A673 (cell line): ENCODE measurements around the gene FAM124A. TPM values are rescaled to one million over a fixed set of nuclear protein-coding genes. Genes with fewer than 3 reads are reported as not detected.

Source experiments
- BruUV-seq: library from RNA; stranded (reverse); fragments of 400-500 nt; replicated peaks from 2 replicates; lab custom pipeline; 2021; lab: Mats Ljungman, UMichigan
- CTCF ChIA-PET: fragments of 300-600 bp; sonication (Branson Sonifier 250); formaldehyde crosslinking; loops from one replicate; lab custom pipeline; 2022; ENCODE audit warnings: antibody characterized with exemption; lab: Charles Lee
- POLR2A ChIA-PET: fragments of 300-600 bp; sonication (Branson Sonifier 250); formaldehyde crosslinking; loops from one replicate; lab custom pipeline; 2022; ENCODE audit warnings: antibody characterized with exemption; ENCODE audit not compliant: low non-redundant PET; lab: Charles Lee
- DNase-seq: peaks from one replicate; pipeline ENCODE4 v3.0.0-alpha.2; 2015; ENCODE audit warnings: low spot score
- H3K27ac ChIP-seq: fragments of 200-600 bp; sonication (generic); 2 replicates; pipeline ENCODE4 v1.5.1; 2016; ENCODE audit warnings: mixed run types, low read depth, mild to moderate bottlenecking, mixed read lengths, antibody characterized with exemption, low read length; ENCODE audit not compliant: poor library complexity, severe bottlenecking
- H3K27me3 ChIP-seq: fragments of 200-600 bp; sonication (generic); replicated peaks from 2 replicates; pipeline ENCODE4 v1.6.1; 2017; ENCODE audit warnings: mixed run types, low read depth, mild to moderate bottlenecking, mixed read lengths, antibody characterized with exemption, low read length; ENCODE audit not compliant: insufficient read depth, poor library complexity
- H3K36me3 ChIP-seq: fragments of 200-600 bp; sonication (generic); 2 replicates; pipeline ENCODE4 v1.6.1; 2016; ENCODE audit warnings: mixed run types, mild to moderate bottlenecking, mixed read lengths, antibody characterized with exemption, low read length; ENCODE audit not compliant: insufficient read depth, poor library complexity, severe bottlenecking
- H3K4me1 ChIP-seq: fragments of 200-600 bp; sonication (generic); 2 replicates; pipeline ENCODE4 v1.6.1; 2017; ENCODE audit warnings: mixed run types, mild to moderate bottlenecking, mixed read lengths, antibody characterized with exemption, low read length; ENCODE audit not compliant: insufficient read depth, poor library complexity, severe bottlenecking
- H3K4me3 ChIP-seq: fragments of 200-600 bp; sonication (generic); 2 replicates; pipeline ENCODE4 v1.5.1; 2016; ENCODE audit warnings: low read depth, mixed run types, mild to moderate bottlenecking, mixed read lengths, low read length; ENCODE audit not compliant: poor library complexity, severe bottlenecking
- H3K9me3 ChIP-seq: fragments of 200-600 bp; sonication (generic); 2 replicates; pipeline ENCODE4 v1.6.1; 2016; ENCODE audit warnings: mixed run types, low read depth, mild to moderate bottlenecking, mixed read lengths, antibody characterized with exemption, low read length; ENCODE audit not compliant: poor library complexity, severe bottlenecking
- EZH2 ChIP-seq: fragments of 200-600 bp; sonication (generic); IDR thresholded peaks from 2 replicates; pipeline ENCODE4 v1.6.1; 2017; ENCODE audit warnings: borderline replicate concordance, low read depth, mild to moderate bottlenecking, mixed read lengths, antibody characterized with exemption, low read length; ENCODE audit not compliant: poor library complexity, severe bottlenecking
- intact Hi-C: fragments of 100-400 bp; cut with micrococcal nuclease; formaldehyde crosslinking; loops from one replicate; pipeline ENCODE4 v1.10.0; 2022; ENCODE audit not compliant: unreplicated experiment
- total RNA-seq: library from RNA; stranded (reverse); gene quantifications from 2 replicates; pipeline ENCODE4 v1.2.3, GENCODE V29; 2021
- TF ChIP-seq, protein P1 (sequence below): fragments of 300-800, 200-600 bp; sonication (generic); conservative IDR thresholded peaks from 2 replicates; pipeline ENCODE4 v1.5.1; 2017; ENCODE audit warnings: low read depth, mild to moderate bottlenecking, antibody characterized with exemption, low read length, moderate library complexity, mixed read lengths

Gene FAM124A
- total RNA-seq, 1 experiment from 2014 or later: 2.1 TPM

- Histone ChIP-seq H3K36me3 (no peaks in the 10 kb centered on the region), H3K27ac (no peak overlapping the region), H3K4me3 (no peak overlapping the region), H3K9me3 (no peaks in the 10 kb centered on the region), H3K4me1 (peaks cover 22% of the 10 kb centered on the region), H3K27me3 (no peaks in the 10 kb centered on the region)
- no peak for DNase-seq
- POLR2A ChIA-PET: no interaction called here
- TF ChIP-seq, protein P1, sequence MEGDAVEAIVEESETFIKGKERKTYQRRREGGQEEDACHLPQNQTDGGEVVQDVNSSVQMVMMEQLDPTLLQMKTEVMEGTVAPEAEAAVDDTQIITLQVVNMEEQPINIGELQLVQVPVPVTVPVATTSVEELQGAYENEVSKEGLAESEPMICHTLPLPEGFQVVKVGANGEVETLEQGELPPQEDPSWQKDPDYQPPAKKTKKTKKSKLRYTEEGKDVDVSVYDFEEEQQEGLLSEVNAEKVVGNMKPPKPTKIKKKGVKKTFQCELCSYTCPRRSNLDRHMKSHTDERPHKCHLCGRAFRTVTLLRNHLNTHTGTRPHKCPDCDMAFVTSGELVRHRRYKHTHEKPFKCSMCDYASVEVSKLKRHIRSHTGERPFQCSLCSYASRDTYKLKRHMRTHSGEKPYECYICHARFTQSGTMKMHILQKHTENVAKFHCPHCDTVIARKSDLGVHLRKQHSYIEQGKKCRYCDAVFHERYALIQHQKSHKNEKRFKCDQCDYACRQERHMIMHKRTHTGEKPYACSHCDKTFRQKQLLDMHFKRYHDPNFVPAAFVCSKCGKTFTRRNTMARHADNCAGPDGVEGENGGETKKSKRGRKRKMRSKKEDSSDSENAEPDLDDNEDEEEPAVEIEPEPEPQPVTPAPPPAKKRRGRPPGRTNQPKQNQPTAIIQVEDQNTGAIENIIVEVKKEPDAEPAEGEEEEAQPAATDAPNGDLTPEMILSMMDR: no peak
- TF ChIP-seq EZH2: no peak
- intact Hi-C loops: no loop called here
- CTCF ChIA-PET: no interaction called here
- no TSS peak for BruUV-seq
These were observed 95.1 kb downstream of the FAM124A start for GRCh38 chr13:51317262-51317661.

DNA sequence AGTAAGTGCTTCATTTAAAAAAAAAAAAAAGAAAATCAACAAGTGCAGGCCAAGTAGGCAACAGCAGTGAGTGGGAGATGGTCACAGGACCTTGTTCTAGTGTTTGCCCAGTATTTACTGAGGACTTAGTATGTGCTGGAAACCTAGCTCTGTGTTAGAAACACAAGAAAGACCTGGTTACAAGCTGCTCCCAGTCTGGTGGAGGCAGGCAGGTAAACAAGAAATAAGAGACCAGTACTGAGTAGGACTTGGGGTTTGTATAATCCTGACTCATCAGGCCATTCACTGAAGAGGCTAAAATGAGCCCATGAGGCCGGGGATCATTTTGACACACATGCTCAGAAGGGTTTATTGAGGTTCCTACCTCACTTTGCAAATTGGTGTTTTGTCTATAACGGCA is 95.8 kb downstream of the FAM124A start:
- no TSS peak for BruUV-seq
- Histone ChIP-seq H3K4me3 (no peak overlapping the region), H3K4me1 (peaks cover 22% of the 10 kb centered on the region), H3K36me3 (no peaks in the 10 kb centered on the region), H3K27me3 (no peaks in the 10 kb centered on the region), H3K9me3 (no peaks in the 10 kb centered on the region), H3K27ac (no peak overlapping the region)
- TF ChIP-seq, protein P1: no peak
- no peak for TF ChIP-seq EZH2
- ChIA-PET CTCF (no interaction called here), POLR2A (no interaction called here)
- no peak for DNase-seq
- intact Hi-C loops: no loop called here

DNA sequence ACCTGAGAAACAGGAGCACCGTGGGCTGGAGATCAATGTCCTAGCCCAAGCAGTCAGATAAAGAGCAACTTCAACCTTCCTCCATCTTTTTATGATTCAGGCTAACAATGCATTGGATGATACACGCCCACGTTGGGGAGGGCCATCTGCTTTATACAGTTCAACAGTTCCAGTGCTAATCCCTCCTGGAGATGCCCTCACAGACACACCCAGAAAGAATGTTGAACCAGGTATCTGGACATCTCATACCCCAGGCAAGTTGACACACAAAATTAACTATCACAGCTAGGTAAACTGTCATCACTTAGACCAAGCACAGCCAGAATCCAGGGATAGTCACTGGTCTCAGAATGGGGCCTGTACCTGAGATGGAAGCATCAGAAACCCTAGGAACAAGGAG is 96.7 kb downstream of the FAM124A start:
- no peaks in the 10 kb centered on the region for H3K9me3 ChIP-seq
- BruUV-seq: no TSS peak
- DNase-seq: no peak
- intact Hi-C loops: no loop called here
- no peaks in the 10 kb centered on the region for H3K36me3 ChIP-seq
- no peak overlapping the region for H3K27ac ChIP-seq
- TF ChIP-seq EZH2: no peak
- TF ChIP-seq, protein P1: no peak
- POLR2A ChIA-PET: no interaction called here
- no peaks in the 10 kb centered on the region for H3K27me3 ChIP-seq
- H3K4me1 ChIP-seq: peaks cover 22% of the 10 kb centered on the region
- CTCF ChIA-PET: no interaction called here
- H3K4me3 ChIP-seq: no peak overlapping the region
